ENCODE measurements around the gene ZNF883.
"Not testable (repeated sequence)": the region's sequence is repeated elsewhere in the genome, so short reads cannot be mapped to it uniquely, and the experiment has no call there.

ZNF883 gene

DNA sequence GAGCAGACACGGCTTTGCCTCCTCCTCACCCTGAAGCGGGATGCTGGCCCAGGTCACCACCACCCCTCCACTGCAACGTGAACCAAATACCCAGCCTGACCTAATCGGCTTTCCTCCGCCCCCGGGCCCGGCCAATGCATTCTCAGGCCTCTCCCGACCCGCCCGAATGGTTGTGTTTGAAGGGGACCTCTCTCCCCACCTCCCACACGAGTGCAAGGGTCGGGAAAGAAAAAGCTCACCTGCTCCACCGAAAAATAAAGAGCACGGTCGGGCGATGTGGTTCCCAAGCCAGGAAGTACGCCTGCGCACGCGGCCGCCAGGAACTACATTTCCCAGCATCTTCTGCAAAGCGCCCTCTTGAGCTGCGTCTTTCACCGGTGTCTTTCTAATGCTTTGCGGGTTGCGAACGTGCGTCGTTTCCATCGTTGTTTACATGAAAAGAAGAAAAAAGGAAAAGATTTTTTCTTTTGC lies at the start of gene ZNF883:
TSS of gene ZNF883 (minus strand) at position 282 of the 471 bp plus-strand sequence.
- peak; percentile 33 to 41 for DNase-seq

- not testable (repeated sequence) for DNase-seq
These were observed 49.3 kb upstream of the ZNF883 start for GRCh38 chr9:113061072-113061850.

DNA sequence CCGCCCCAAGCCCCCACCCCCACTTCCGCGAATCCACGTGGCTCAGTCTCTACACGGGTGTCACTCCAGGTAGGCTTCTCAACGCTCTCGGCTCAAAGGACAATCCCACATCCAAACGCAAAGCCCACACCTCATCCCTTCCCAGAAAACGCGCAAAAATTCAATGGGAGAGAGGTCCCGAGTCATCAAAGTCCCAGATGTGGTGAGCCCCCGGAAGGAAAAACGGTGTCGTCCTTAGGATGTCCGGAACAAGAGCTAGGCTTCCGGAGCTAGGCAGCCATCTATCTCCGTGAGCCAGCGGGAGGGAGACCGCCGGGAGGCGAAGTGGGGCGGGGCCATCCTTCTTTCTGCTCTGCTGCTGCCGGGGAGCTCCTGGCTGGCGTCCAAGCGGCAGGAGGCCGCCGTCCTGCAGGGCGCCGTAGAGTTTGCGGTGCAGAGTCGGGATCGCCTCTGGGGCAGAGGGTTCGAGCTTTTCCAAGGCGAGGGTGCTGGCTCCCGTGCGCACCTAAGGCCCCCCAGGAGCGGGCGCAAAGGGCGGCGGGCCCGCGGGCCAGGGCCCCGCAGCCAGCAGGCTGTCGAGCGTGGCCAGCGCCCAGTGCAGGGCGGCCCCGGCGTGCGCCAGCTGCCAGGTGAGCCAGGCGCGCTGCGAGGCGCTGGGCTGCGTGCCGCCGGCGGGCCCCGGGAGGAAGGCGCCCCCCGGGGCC lies 47.7 kb upstream of the ZNF883 start:
- DNase-seq: not testable (repeated sequence)

- no peak for DNase-seq
These were observed 45.2 kb upstream of the ZNF883 start for GRCh38 chr9:113057193-113057592.

DNA sequence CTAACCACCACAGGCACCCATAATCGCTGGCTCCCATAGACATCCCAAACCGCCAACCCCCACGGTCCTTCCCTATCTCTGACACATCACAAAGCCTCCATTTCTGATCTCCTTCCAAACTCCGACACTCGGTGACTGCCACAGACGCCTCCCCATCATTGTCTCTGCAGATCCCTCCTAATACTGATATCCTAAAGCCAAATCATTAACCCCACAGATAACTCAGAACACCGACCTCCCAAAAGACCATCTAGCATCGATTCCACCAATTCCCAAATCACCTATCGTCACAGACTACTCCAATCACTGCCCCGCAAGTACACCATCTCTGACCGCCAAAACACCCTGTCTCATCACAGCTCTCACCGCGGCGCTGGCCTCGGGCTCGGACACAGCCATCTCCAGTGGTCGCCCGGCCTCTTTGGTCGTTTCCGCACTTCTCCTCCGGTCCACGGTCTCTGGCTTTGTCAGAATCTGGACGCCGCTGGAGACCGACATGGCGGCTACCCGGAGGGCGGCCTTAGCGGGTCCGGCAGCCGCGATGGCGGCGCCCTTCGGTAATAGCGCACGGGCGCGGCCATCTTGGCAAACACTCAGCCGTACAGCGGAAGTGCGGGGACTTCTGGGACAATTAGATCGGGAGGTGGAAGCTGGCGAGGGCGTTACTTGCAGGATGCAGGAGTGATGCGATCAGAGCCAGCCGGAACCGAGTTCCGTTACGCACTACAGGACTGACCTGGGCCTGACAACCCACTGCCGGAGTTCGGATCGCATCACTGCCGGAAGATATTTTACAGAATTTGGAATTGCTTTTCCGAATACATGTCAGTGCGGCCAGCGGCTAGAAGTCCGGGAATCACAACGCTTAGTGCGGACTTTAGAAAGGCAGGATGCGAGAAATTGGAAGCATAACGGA lies 44.5 kb upstream of the ZNF883 start, which contains the start of gene ZFP37:
TSS of gene ZFP37 (minus strand) at position 534 of the 916 bp plus-strand sequence. CDS start at position 498, 36 bp downstream.
- peak; percentile 92 to 94 for DNase-seq

DNA sequence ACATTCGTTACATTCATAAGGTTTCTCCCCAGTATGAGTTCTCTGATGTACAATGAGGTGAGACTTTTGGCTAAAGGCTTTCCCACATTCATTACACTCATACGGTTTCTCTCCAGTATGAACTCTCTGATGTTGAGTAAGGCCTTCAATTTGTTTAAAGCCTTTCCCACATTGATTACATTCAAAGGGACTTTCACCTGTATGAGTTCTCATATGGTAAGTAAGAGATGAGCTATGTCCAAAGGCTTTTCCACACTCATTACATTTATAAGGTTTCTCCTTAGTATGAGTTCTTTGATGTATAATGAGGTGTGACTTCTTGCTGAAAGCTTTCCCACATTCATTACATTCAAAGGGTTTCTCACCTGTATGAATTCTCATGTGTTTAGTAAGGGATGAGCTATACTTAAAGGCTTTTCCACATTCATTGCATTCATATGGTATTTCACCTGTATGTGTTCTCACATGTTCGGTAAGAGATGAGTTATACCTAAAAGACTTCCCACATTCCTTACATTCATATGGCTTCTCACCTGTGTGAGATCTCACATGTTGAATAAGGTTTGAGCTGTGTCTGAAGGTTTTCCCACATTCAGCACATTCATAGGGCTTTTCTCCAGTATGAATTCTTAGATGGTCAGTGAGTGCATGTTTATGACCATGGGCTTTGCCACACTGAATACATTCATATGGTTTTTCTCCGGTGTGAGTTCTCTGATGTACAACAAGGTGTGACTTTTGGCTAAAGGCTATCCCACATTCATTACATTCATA lies 31.1 kb upstream of the ZNF883 start:
- DNase-seq: no peak

DNA sequence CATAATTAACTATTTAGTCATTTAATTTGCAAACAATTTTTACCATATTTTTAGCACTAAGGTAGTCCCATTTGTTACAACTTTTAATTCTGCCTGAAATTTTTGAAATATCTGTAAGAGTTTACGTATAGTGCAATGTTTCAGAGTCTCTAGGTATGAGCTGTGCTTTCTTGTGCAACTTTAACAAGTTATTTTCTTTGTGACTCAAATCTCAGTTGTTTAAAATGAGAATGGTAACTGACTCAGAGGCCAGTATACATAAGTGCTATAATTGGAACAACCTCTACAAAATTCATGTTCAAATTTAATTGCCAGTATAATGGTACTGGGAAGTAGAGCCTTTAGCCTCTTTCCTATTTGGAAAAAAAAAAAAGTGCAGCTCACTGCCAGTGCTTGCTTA lies 14.2 kb upstream of the ZNF883 start:
- DNase-seq: no peak

GRCh38 chr9:113018247-113018646 lies 6.3 kb upstream of the ZNF883 start:
- no peak for DNase-seq

DNA sequence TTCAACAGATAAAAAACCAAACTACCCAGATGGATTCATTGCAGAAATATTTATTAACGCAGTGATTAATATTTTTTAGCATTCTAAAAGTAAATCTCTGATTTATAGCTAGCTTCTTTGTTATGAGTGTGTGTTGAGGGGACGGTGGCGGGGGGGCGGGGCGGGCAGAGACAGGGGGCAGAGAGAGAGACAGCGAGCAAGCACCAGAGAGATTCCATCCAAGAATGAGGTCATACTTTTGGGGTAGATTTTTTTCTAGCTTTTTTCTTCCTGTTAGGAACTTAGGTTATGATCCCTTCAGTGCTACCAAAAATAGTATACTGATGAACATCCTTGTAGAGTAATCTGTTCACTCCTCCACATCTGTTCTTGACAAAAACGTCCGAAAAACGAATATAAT lies 500 bp upstream of the ZNF883 start:
- DNase-seq: no peak

- DNase-seq: no peak
These were observed 6.2 kb downstream of the ZNF883 start for GRCh38 chr9:113005777-113006176.

GRCh38 chr9:112997236-112997941 lies 14.6 kb downstream of the ZNF883 start:
- DNase-seq: no peak

DNA sequence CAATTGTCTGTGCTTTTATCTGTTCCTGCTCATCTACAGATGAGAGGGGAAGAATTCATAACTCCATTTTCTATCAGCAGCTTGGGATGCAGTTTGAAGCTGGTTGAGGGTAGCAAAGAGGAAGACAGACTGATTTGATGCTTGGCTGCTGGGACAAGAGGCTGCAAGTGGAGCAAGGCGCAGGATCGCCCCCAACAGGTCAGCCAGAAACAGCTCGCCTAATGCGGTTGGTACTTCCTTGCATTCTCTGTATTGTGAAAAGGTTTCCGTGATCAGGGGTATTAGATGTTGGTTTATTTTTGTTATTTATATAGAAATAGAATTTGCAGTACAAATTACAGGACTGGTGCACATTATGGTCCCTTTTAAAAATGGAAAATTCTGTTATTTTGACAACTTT lies 40.6 kb downstream of the ZNF883 start:
- DNase-seq: no peak

DNA sequence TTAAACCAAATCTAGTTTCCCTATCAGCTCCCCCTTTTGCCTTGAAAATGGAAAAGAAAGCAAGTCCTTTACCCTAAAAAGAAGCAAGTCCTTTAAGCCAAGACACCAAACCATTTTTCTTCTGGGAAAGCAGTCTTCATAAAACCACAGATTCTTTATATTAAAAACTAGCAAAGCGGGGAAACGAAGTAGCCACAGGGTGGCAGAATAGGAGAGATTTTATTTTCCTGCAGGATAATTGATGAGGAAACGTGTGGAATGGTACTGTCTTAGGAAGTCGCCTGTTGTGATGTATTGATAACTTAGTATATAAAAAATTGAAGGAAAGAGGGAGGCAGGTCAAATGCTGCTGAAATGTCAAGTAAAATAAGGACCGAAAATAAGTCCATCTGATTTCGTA lies 41.1 kb downstream of the ZNF883 start:
- no peak for DNase-seq

DNA sequence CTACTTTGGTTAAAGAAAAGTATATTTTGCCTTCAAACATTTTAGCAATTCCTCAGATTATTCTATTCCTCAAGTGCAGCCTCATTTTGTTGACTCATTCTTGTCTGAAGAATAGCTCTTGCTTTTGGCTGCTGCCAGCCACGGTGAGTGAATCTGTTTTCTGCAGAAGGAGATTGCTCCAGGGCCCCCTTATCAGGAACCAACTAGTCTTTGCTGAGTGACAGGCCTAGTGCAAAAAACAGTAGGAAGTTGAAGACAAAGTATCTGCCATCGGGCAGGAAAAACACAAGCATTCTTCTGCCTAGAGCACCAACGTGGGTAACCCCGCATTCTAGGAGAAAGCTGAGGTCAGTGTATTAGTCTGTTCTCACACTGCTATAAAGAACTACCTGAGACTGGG lies 42.3 kb downstream of the ZNF883 start:
- no peak for DNase-seq

GRCh38 chr9:112955550-112955949 lies 56.4 kb downstream of the ZNF883 start:
- no peak for DNase-seq

DNA sequence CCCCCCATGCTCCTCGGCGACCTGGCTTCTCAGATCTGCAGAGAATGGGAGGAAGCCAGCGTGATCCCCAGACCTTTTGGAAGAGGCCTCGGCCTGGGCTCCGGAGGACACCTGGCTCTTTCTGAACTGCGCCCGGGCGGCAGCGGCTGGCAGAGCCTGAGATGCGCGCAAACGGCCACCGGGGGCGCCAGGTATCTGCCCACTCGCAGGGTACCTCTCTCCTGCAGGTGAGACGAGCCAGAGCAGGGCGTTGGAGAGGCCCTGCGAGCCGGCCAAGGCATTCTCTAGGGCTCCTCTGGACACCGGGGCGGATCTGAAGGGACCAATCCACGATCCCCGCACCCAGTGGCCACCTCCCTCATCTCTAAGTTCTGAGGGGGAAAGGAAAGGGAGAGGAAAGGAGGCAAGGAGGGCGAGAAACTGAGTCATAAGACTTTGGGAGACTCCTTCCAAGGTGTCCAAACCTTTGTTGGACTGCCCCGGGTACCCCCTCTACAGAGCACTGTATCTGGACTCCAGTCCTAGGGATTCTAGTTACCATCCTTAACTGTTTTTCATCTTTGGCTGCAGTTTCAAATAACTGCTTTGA lies 66.3 kb downstream of the ZNF883 start:
- no peak for DNase-seq

DNA sequence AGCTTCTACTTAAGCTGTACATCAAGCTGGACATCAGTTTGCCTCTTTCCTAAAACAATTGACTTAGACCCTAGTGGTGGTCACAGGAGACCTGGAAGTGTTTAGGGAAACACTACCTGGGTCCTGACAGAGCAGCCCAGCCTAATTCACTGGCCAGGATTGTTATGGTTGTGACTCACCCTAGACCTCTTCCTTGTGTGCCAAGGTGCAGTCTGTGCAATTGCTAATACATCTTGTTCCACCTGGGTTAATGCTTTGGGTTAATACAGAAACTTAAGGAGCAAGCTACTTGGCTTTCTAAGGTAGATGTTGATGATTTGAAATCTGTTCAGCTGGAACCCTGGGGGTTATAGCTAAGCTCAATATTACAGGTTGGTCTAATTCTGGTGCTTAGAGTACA lies 72.6 kb downstream of the ZNF883 start:
- no peak for DNase-seq

- DNase-seq: no peak
These were observed 78.3 kb downstream of the ZNF883 start for GRCh38 chr9:112933696-112934095.

GRCh38 chr9:112925058-112925641 lies 86.8 kb downstream of the ZNF883 start:
- peak; percentile 1 to 3 for DNase-seq

- DNase-seq: peak in 1 of 2 donors; percentile 11
These were observed 90.4 kb downstream of the ZNF883 start for GRCh38 chr9:112921549-112921948.

DNA sequence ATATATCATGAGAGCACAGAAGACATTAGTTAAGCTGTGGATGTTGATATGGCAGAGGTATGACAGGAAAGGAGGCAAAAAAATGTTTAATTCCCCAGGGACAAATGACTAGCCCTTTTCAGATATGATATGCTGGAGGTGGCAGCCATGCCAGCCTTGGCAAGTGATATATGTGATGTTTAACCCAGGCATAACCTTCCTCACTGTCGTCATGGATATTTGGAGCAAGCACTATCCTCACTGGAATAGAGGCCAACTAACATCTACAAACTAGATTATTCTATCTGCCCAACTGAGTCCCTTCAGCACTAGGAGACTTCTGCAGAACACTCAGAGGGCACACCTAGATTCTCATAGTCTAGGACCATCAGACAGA lies 94.0 kb downstream of the ZNF883 start:
- DNase-seq: no peak

Data from hippocampal formation (tissue), 2 donors.